ENCODE results near the gene HLA-G. TPM values are rescaled to one million over a fixed set of nuclear protein-coding genes. Genes with fewer than 3 reads are reported as not detected.
"Not testable (repeated sequence)": the region's sequence is repeated elsewhere in the genome, so short reads cannot be mapped to it uniquely, and the experiment has no call there.

HLA-G gene
- total RNA-seq, 2 donors from 2014 or later: 0.85 TPM; not detected in 1

- Mint-ChIP-seq H3K27ac (no peak overlapping the region), H3K27me3 (peaks cover 43% of the 10 kb centered on the region), H3K4me1 (peaks cover 2% of the 10 kb centered on the region), H3K36me3 (ENCODE audit: low read depth) (peaks cover 4% of the 10 kb centered on the region), H3K4me3 (no peak overlapping the region)
- DNase-seq (no peak), ATAC-seq (no peak)
- H3K9me3 ChIP-seq (ENCODE audit: control insufficient read depth, low read length, poor library complexity, severe bottlenecking): no peaks in the 10 kb centered on the region
These were observed 34.1 kb downstream of the HLA-G start for GRCh38 chr6:29861521-29862255.

GRCh38 chr6:29864037-29864810 lies 36.6 kb downstream of the HLA-G start:
- no peak for DNase-seq
- Mint-ChIP-seq H3K36me3 (ENCODE audit: low read depth) (peaks cover 7% of the 10 kb centered on the region), H3K27ac (no peak overlapping the region), H3K27me3 (peaks cover 64% of the 10 kb centered on the region), H3K4me1 (peaks cover 5% of the 10 kb centered on the region), H3K4me3 (no peak overlapping the region)
- no peak for ATAC-seq
- no peaks in the 10 kb centered on the region for H3K9me3 ChIP-seq (ENCODE audit: control insufficient read depth, low read length, poor library complexity, severe bottlenecking)

GRCh38 chr6:29865631-29866030 lies 38.0 kb downstream of the HLA-G start:
- DNase-seq (no peak), ATAC-seq (no peak)
- no peak overlapping the region for H3K4me3 Mint-ChIP-seq
- peaks cover 7% of the 10 kb centered on the region for H3K36me3 Mint-ChIP-seq (ENCODE audit: low read depth)
- H3K9me3 ChIP-seq (ENCODE audit: control insufficient read depth, low read length, poor library complexity, severe bottlenecking): no peaks in the 10 kb centered on the region
- H3K27me3 Mint-ChIP-seq: peaks cover 64% of the 10 kb centered on the region
- peaks cover 5% of the 10 kb centered on the region for H3K4me1 Mint-ChIP-seq
- no peak overlapping the region for H3K27ac Mint-ChIP-seq

- no peak overlapping the region for H3K4me3 Mint-ChIP-seq
- no peak for DNase-seq
- ATAC-seq: no peak
- no peak overlapping the region for H3K27ac Mint-ChIP-seq
- H3K27me3 Mint-ChIP-seq: peaks cover 29% of the 10 kb centered on the region
- H3K9me3 ChIP-seq (ENCODE audit: control insufficient read depth, low read length, poor library complexity, severe bottlenecking): no peaks in the 10 kb centered on the region
- H3K4me1 Mint-ChIP-seq: peaks cover 3% of the 10 kb centered on the region
- H3K36me3 Mint-ChIP-seq (ENCODE audit: low read depth): peaks cover 5% of the 10 kb centered on the region
These were observed 42.5 kb downstream of the HLA-G start for GRCh38 chr6:29870104-29870503.

- no peaks in the 10 kb centered on the region for H3K9me3 ChIP-seq (ENCODE audit: control insufficient read depth, low read length, poor library complexity, severe bottlenecking)
- no peaks in the 10 kb centered on the region for H3K4me1 Mint-ChIP-seq
- no peak overlapping the region for H3K4me3 Mint-ChIP-seq
- ATAC-seq: no peak
- peaks cover 2% of the 10 kb centered on the region for H3K36me3 Mint-ChIP-seq (ENCODE audit: low read depth)
- peaks cover 9% of the 10 kb centered on the region for H3K27me3 Mint-ChIP-seq
- no peak overlapping the region for H3K27ac Mint-ChIP-seq
- no peak for DNase-seq
These were observed 45.2 kb downstream of the HLA-G start for GRCh38 chr6:29872791-29873190.

GRCh38 chr6:29875257-29875656 lies 47.6 kb downstream of the HLA-G start:
- no peak overlapping the region for H3K27ac Mint-ChIP-seq
- no peaks in the 10 kb centered on the region for H3K4me1 Mint-ChIP-seq
- no peak for ATAC-seq
- H3K4me3 Mint-ChIP-seq: no peak overlapping the region
- no peaks in the 10 kb centered on the region for H3K27me3 Mint-ChIP-seq
- no peaks in the 10 kb centered on the region for H3K36me3 Mint-ChIP-seq (ENCODE audit: low read depth)
- DNase-seq: no peak
- no peaks in the 10 kb centered on the region for H3K9me3 ChIP-seq (ENCODE audit: control insufficient read depth, low read length, poor library complexity, severe bottlenecking)

- H3K36me3 Mint-ChIP-seq (ENCODE audit: low read depth); ATAC-seq; H3K27me3 Mint-ChIP-seq; DNase-seq; H3K4me3 Mint-ChIP-seq; H3K27ac Mint-ChIP-seq; H3K4me1 Mint-ChIP-seq; H3K9me3 ChIP-seq (ENCODE audit: control insufficient read depth, low read length, poor library complexity, severe bottlenecking): not testable (repeated sequence)
These were observed 48.1 kb downstream of the HLA-G start for GRCh38 chr6:29875734-29876133.

Other genes with a start within 250 kb of the HLA-G start
- not detected for gene OR2H2, start 242.7 kb upstream of the HLA-G start, total RNA-seq
- gene GABBR1, start 194.6 kb upstream of the HLA-G start, total RNA-seq: 100 to 1,000 TPM; 101 to 139 TPM
- gene MOG, start 170.7 kb upstream of the HLA-G start, total RNA-seq: not detected
- gene ZFP57, start 146.7 kb upstream of the HLA-G start, total RNA-seq: 1 to 10 TPM in 1 of 2 donors, not detected in 1; 3.1 TPM
- gene HLA-F, start 104.4 kb upstream of the HLA-G start, total RNA-seq: 100 to 1,000 TPM; 629 to 717 TPM
- 1,000 to 10,000 TPM; 1,960 to 2,242 TPM for gene HLA-A, start 114.7 kb downstream of the HLA-G start, total RNA-seq
- gene POLR1H, start 233.4 kb downstream of the HLA-G start, total RNA-seq: 10 to 100 TPM; 28.9 to 31.7 TPM
- 10 to 100 TPM; 52.1 to 52.4 TPM for gene PPP1R11, start 239.4 kb downstream of the HLA-G start, total RNA-seq
- not detected for gene RNF39, start 247.9 kb downstream of the HLA-G start, total RNA-seq

Measured in T-helper 17 cell (primary cell).